GM18909 (cell line): ENCODE data around the gene VPS29.
A peak's percentile ranks its signal among the peaks of the same experiment; 100 is the strongest.

ENCODE experiments used
- ATAC-seq: cut with Tn5 transposase; IDR thresholded peaks from one replicate; pipeline ENCODE4 v1.9.1; 2021; ENCODE audit warnings: mild to moderate bottlenecking; ENCODE audit not compliant: unreplicated experiment, poor library complexity

The VPS29 gene

GRCh38 chr12:110453569-110454296 is 48.2 kb downstream of the VPS29 start:
- ATAC-seq: no peak

- ATAC-seq: no peak
Observed at GRCh38 chr12:110451263-110451662, 50.6 kb downstream of the VPS29 start.

- peak; percentile 93 for ATAC-seq
Observed at GRCh38 chr12:110449799-110450497, 52.0 kb downstream of the VPS29 start, which contains the start of gene ARPC3. ARPC3 (minus strand) TSS chr12:110450337; CDS start chr12:110450260, 77 bp downstream.

- ATAC-seq: no peak
Observed at GRCh38 chr12:110444455-110444854, 57.5 kb downstream of the VPS29 start.
